ENCODE results near the gene WDR62.
A peak's percentile ranks its signal among the peaks of the same experiment; 100 is the strongest.

WDR62 gene

GRCh38 chr19:36084231-36085009 is 29.7 kb downstream of the WDR62 start:
- ChIA-PET CTCF (interaction anchor here (0.6 to 2.5 kb wide), 4 partner anchors 23 to 1095 kb away, joined by 3 to 8 read pairs (median 4); no protein-coding TSS in a partner anchor), POLR2A (interaction anchor here (1.4 kb wide), 1 partner anchor 24 kb away, joined by 3 read pairs; no protein-coding TSS in a partner anchor)
- no peaks in the 10 kb centered on the region for H3K4me1 ChIP-seq (ENCODE audit: control insufficient read depth, insufficient read depth, low read length)
- peaks cover 81 to 96% of the 10 kb centered on the region in 2 experiments for H3K36me3 ChIP-seq (ENCODE audit: control insufficient read depth in 2 of 2, insufficient read depth in 1 of 2, low read length in 2 of 2)
- H3K4me3 ChIP-seq (ENCODE audit: low read depth, low read length) = no peak overlapping the region
- no peak overlapping the region for H3K27ac ChIP-seq (ENCODE audit: extremely low read depth, low read depth, low read length)
- H3K9me3 ChIP-seq (ENCODE audit: control insufficient read depth, insufficient read depth, low read depth, low read length) = no peaks in the 10 kb centered on the region
- TF ChIP-seq ELK4 (IDR thresholded peaks at IDR 0.05; ENCODE audit: borderline replicate concordance, low read depth, low read length) = no peak
- no peak for TF ChIP-seq ZNF776 (tag by site-specific recombination; IDR thresholded peaks at IDR 0.05; ENCODE audit: borderline replicate concordance)
- TF ChIP-seq ZNF692 (tag by site-specific recombination; IDR thresholded peaks at IDR 0.05) = no peak
- no peak for TF ChIP-seq PRDM6 (tag by site-specific recombination; IDR thresholded peaks at IDR 0.05)
- TF ChIP-seq ZNF610 (tag by site-specific recombination; IDR thresholded peaks at IDR 0.05; ENCODE audit: borderline replicate concordance) = no peak
- no peak for TF ChIP-seq ZNF174 (tag by site-specific recombination; IDR thresholded peaks at IDR 0.05)
- no peak for TF ChIP-seq ZBTB6 (tag by site-specific recombination; IDR thresholded peaks at IDR 0.05)
- no peak for TF ChIP-seq ZNF677 (tag by site-specific recombination; IDR thresholded peaks at IDR 0.05)
- TF ChIP-seq ZNF280D (tag by site-specific recombination; IDR thresholded peaks at IDR 0.05) = no peak
- no peak for TF ChIP-seq ZNF626 (tag by site-specific recombination; IDR thresholded peaks at IDR 0.05)
- no peak for TF ChIP-seq ZNF785 (tag by site-specific recombination; IDR thresholded peaks at IDR 0.05)
- peak; percentile 73 for TF ChIP-seq PRDM10 (tag by site-specific recombination; IDR thresholded peaks at IDR 0.05)
- no peak for TF ChIP-seq ZNF354C (tag by site-specific recombination; IDR thresholded peaks at IDR 0.05; ENCODE audit: borderline replicate concordance, low read depth)
- peak; percentile 78 for TF ChIP-seq ZIC2 (tag by site-specific recombination; IDR thresholded peaks at IDR 0.05)
- no peak for TF ChIP-seq ZSCAN23 (tag by site-specific recombination; IDR thresholded peaks at IDR 0.05)
- no peak for TF ChIP-seq ZNF248 (tag by site-specific recombination; IDR thresholded peaks at IDR 0.05)
- no peak for TF ChIP-seq ZNF501 (tag by site-specific recombination; IDR thresholded peaks at IDR 0.05)
- TF ChIP-seq GLIS2 (tag by site-specific recombination; IDR thresholded peaks at IDR 0.05) = peak; percentile 33; the same call in 1 of the 2 replicates
- TF ChIP-seq ZNF624 (tag by site-specific recombination; IDR thresholded peaks at IDR 0.05) = no peak
- TF ChIP-seq ZNF560 (tag by site-specific recombination; IDR thresholded peaks at IDR 0.05; ENCODE audit: borderline replicate concordance) = no peak
- no peak for TF ChIP-seq ZNF544 (tag by site-specific recombination; IDR thresholded peaks at IDR 0.05)
- TF ChIP-seq ZNF600 (tag by site-specific recombination; IDR thresholded peaks at IDR 0.05) = peak; percentile 65
- TF ChIP-seq PRDM1 (tag by site-specific recombination; IDR thresholded peaks at IDR 0.05) = no peak
- TF ChIP-seq SALL2 (tag by site-specific recombination; IDR thresholded peaks at IDR 0.05; ENCODE audit: borderline replicate concordance) = no peak
- TF ChIP-seq ZNF571 (tag by site-specific recombination; IDR thresholded peaks at IDR 0.05) = no peak

Measured in HEK293 (cell line).